GM12801 (cell line): Measurements from ENCODE around the gene ASTN2.

ENCODE experiments used
- CTCF ChIP-seq: IDR thresholded peaks from one replicate; pipeline ENCODE4 v1.5.1; 2011; ENCODE audit warnings: control low read depth; ENCODE audit not compliant: insufficient read length; ENCODE audit errors: extremely low read depth

ASTN2 gene

GRCh38 chr9:117000196-117000723 is 414.6 kb downstream of the ASTN2 start:
- no peak for TF ChIP-seq CTCF

- no peak for TF ChIP-seq CTCF
Observed at GRCh38 chr9:116998305-116998704, 416.6 kb downstream of the ASTN2 start.

- TF ChIP-seq CTCF = no peak
Observed at GRCh38 chr9:116992865-116993264, 422.0 kb downstream of the ASTN2 start.

GRCh38 chr9:116991051-116991450 is 423.8 kb downstream of the ASTN2 start:
- no peak for TF ChIP-seq CTCF

GRCh38 chr9:116990592-116990991 is 424.3 kb downstream of the ASTN2 start:
- TF ChIP-seq CTCF = no peak

GRCh38 chr9:116987721-116988485 is 427.0 kb downstream of the ASTN2 start:
- TF ChIP-seq CTCF = no peak

- TF ChIP-seq CTCF = no peak
Observed at GRCh38 chr9:116986015-116986414, 428.8 kb downstream of the ASTN2 start.
